T1000 (cell line): ENCODE data around the gene WNT3.

ENCODE experiments used
- DNase-seq: peaks from one replicate; lab custom pipeline; 2025; ENCODE audit warnings: mixed read lengths; lab: John Stamatoyannopoulos, UW

The WNT3 gene

DNA sequence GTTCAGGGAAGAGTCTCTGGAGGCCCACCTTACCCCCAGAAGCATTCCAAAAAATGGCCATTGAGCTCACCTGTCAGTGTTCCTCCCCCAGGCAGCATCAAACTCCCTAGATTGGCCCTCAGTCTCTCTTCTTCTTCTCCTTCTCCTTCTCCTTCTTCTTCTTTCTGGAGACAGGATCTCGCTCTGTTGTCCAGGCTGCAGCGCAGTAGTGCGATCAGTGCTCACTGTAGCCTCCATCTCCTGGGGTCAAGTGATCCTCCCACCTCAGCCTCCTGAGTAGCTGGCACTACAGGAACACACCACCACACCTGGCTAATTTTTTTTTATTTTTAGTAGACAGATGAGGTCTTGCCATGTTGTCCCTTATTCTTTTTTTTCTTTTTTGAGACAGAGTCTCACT is 16.4 kb upstream of the WNT3 start:
- DNase-seq, result no peak

DNA sequence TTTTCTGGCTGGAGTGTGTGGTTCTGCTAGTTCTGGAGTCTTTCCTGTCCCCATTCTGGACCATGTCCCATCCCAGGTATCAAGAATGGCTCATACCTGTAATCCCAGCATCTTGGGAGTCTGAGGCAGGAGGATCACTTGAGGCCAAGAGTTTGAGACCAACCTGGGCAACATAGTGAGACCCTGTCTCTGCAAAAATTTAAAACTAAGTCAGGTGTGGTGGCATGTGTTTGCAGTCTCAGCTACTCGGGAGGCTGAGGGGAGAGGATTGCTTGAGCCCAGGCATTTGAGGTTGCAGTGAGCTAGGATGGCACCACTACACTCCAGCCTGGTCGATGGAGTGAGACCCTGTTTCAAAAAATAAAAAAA is 15.3 kb upstream of the WNT3 start:
- DNase-seq, result no peak

DNA sequence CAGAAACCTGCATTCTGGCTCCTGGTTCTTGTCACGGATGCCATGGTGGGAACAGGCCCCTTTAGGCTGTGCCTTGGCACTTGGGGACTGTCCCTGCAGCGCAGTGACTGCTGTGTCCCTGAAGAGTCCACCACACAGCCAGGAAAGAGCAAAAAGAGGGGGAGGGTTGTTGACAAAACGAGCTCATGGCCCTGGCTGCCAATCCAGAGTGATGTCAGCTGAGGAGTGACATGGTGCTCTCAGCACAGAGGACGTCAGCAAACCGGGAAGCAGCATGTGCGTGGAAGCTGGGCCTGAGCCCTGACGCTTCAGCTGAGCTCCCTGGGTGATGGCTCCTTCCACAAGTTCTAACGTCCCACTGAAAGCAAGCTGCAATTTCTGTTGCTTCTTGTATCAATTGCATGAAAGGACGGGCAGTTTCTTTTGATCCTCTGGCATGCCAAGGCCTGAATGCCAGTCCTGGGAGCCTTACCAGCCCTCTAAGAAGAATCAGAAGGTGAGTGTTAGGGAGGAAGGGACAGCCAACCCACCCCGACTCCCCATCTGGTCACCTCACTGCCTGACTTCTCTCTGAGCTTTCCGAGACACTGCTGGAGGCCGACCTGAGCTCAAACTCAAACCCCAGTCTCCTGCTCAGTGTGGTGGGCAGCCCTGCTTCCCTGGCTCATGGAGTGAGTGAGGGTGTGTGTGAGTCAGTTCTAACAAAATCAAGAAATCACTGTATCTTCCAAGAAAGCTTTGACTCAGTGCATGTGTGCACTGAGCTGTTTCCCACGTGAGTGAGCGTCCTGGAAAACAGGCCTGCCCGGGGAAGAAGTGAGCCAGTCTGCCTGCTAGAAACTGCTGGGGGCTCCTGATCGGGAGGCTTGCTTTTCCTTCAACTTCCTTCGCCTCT is 14.7 kb upstream of the WNT3 start:
- DNase-seq, result no peak

DNA sequence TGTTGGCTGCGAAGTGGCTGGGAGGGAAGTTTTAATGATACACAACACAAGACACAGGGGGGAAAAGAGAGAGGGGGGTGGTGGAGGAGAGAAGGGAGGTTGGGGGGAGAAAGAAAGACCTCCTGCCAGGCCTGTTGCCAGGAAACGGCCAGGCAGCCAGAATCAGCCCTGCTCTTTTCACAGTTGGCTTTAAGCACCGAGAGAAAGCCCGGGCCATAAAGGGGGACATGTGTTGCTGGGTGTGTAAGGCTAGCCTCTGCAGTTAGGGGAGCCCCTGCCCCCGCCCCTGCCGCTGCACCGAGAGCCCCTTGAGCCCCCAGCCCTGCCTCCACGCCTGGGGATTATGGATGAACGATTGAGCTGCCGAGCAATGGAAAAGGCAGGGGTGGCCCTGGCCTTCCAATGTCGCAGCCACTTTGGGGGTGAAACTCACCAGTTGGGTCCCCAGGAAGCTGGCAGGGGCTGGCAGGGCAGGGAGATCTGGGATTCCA is 13.9 kb upstream of the WNT3 start:
- no peak for DNase-seq

DNA sequence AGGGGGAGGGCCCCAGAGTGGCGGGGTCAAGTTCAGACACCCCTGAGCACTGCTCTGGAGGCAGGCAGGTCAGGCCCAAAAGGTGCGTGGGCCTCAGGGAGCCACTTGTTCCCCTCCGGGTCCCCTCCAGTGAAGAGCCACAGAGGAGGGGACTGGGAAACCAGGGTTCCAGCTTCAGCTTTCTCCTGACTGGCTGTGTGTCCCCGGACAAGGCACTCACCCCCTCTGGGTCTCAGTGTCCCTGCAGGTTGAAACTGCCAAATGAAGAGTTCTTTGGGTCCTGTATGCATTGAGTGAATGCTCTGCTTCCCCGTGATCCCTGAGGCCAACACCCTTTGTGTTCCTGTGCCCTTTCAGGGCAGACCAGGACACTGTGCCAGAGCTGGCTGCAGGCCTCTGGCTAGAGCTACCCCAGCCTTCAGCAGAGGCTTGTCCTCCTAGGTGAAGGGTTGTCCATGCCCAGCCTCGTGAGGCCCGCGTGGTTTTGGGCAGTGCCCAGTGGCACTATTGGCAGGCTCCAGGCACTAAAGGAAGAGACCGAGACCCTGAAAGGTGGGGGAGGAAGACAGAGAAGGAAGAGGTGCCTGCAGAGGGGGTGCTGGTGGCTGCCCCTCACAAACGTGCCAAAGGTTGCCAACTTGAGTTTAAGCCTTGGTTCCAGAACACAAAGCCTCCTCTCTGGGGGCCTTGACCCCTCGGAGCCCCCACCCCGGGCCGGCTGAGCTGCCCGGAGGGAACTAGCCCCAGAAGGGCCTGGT is 13.3 kb upstream of the WNT3 start:
- no peak for DNase-seq

DNA sequence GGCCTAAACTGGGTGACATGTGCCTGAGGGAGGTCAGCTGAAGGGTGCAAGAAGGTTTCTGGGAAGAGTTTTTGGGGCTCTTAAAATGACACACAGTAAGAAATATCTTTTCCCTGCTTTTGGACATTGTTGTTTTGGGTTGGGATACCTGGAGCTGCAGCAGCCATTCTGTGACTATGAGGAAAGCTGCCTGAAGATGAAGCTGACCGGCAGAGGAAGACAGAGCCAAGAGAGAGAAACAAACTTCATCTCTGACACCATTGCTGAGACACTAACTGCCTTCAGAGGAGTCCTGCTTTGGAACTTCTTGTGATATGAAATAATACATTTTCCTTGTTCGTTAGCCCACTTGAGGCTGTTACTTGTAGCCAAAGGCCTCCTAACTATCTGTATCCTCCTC is 8.8 kb upstream of the WNT3 start:
- DNase-seq, result no peak

DNA sequence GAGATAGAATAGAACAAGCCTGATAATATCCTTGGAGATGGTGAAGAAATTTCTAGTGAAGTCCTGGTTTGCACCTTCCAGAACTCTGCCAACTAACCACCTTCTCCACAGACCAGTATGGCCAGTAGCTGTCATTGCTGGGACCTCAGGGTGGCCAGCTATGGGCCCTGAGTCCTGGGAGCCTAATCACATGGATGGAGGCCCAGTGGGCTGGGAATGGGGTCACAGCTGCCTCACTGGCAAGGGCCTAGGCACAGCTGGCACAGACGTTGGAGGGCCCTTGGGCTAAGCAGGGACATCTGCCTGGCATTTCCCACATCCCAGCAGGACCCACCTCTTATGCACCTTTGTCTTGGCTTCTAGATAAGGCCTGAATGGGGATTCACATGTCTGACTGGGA is 7.6 kb upstream of the WNT3 start:
- no peak for DNase-seq

DNA sequence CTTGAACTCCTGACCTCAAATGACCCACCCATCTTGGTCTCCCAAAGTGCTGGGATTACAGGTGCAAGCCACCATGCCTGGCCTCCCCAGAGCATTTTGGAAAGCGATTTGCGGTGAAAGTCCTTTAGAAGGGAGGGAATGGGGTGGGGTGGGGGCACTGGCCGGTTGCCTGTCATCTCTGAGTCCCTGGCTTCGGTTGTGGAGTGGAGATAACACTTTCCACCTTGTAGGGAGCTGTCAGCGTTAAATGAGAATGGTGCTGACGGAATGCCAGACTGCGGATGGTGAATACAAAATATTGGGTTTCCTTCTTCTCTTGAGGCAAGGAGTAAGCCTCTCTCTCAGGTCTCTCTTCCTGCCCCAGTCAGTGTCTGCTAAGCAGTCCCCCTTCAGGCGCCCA is 5.2 kb upstream of the WNT3 start:
- DNase-seq, result no peak

DNA sequence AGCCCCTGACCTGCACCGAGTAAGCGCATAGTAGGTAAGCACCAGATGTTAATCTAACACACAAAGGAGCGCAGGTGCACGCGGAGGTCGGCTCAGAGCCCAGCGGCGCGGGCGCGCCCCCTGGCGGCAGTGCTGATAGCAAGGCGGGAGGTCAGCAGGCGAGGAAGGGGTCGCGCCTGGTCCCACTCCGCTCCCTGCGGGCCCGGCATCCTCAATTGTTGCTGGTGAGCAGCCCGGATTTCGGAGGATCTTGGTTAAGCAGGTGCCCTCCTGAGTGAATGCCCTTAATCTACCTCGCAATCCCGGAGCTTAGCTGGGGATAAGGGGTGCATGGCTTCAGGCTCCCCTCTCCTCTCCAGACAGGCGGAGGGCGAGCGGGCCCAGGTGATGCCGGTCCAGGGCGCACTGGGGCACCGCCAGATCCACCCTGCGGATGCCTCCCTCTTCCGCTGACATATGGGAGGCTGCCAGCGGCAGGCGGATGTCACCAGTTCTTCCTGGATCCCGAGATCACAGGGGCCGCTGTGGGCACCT is 4.0 kb upstream of the WNT3 start:
- no peak for DNase-seq

DNA sequence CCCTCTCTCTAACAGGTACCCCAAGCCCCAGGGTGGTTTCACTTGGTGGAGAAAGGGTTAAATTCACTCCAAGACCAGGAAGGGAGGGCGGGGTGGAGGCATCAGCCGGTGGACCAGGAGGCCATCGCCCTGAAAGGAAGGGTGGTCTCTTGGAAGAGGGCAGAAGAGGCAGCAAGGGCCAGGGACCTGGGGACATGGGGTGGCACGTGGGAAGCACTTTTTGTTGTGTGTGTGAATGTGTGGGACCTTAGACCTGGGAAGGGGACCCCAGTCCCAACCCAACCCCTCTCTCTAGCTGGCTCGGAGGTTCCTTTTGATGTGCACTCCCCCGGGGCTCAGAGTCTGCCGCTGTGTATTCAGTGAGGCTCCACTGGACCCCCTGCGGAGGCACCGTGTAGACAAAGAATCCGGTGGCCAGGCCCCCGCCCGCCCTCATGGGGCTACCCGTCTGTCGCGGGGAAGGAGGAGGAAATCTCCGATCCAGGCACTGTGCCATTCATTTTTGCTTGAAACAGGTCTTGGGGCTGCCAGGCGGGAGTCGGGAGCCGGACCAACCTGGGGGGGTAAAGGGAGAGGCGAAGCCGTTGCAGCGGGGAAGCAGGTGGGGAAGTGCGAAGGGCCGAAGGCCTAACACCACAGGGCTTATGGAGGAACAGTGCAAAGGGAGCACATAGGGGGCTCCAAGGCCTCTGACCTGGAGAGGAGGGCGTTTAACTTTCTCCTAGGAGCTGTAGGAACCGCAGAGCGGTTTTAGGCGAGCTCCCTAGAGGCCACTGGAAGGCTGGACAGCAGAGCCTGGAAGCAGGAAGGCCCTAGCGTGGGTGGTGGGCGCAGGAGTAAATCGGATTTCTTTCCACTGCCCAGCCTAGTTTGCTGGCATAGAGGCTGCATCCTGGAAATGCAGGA is 3.2 kb upstream of the WNT3 start:
- no peak for DNase-seq

DNA sequence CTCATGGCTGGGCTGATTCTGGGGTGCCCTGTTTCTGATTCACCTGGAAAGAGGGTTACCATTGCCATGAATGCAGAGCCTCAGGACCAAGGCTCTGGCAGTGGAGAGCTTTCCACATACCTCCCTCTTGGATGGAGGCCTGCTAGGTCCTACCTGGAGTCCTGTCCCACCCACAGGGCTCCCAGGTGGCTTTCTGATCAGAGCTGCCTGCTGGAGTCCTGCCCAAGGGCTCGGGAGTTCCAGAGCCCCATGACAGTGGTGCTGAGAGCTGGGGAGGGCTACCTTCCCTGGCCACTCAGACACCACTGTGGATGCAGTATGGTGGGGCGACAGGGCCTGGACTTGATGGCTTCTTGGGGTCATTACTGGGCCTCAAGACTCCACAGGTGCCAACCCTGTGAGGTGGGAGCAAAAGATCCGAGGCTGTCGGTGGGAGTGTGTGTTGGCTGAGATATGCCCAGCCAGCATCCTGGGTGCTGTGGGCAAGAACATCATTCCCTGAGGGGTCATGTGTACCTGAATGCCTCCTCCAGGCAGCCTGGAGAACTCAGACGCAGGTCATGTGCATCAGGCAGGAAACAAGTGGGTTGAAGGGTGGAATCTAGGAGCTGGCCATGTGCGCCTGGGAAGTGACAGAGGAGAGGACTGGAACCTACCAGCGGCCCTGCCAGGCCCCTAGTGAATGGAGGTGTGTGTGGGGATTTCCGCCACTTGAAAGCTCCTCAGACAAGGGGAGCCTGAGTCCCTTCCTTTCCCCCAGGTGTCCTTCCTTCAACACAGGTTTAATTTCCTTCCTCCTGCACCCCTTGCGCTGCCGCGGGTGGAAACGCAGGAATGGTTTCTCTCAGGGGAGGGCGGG is 2.3 kb upstream of the WNT3 start:
- DNase-seq, result no peak

DNA sequence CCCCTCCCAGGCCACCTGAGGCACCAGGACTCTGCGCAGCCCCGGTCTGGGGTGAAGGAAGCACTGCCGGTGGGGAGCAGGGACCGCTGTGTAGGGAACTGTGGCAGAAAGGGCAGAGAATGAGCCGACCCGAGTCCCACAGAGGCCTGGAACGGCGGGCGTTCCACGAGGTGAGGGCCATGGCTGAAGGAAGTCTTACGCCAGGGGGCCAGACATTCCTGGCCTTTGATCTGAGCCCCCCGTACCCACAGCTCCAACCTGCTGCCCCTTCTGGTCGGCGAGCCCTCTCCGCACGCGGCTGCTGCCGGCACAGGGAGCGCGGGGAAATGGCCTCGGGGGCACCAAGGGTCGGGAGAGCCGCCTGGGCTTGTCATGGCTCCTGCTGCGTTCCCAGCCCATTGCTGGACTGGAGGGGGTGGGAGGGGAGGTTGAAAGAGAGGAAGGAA is 1.4 kb upstream of the WNT3 start:
- no peak for DNase-seq

DNA sequence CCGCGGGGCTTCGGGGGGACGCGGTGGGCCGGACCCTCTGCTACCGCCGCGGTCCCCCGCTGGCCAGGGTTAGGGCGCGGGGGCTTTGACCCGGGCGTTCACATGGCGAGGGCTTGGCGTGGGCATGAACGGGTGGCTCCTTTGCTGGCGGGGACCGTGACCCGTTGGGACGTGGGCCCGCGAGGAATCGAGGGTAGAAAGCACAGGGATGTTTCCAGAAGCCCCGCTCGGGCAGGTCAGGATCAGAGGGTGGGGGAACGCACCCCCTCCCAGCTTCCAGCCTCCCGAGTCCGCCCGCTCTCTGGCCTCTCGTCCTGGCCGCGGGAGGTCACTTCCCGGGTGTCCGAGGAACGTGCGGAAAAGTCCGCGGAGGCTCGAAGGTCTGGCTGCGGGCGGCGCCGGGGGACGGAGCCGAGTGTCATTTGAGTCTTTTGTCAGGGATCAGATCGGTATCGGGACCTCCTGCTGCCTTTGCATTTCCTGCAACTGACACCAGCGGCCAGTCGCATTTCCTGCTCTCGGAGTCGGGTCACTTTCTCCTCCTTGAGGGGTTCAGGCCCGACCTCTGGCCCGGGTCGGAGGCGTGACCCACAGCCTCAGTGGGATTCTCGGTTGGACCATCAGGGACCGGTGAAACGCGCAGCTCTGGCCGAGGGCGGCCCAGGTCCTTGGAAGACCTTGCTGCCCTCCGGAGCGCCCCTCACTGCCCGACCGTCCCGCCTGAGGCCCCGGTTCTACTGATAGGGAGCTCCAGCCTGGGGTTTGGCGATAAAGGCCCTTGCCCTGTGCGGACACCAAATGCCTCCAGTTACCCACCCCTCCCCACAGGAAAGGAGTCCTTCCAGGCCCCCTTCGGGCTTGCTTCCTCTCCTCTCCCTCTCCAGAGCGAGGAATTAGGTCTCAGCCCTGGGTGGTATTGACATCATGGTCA is 702 bp upstream of the WNT3 start:
- no peak for DNase-seq

DNA sequence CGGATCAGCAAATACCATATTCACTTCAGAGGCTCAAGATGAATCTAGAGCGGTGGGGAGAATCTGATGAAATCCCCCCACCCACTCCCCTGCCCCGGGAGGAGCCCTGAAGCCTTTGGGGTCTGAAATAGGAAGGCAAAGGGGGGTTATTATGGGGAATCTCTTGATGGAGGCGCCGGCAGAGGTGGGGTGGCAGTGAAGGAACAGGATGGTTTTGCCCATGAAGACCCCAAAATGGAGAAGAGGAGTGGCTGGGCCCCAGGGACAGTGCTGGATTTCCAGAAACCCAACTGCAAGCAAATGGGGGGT is 637 bp downstream of the WNT3 start:
- no peak for DNase-seq

DNA sequence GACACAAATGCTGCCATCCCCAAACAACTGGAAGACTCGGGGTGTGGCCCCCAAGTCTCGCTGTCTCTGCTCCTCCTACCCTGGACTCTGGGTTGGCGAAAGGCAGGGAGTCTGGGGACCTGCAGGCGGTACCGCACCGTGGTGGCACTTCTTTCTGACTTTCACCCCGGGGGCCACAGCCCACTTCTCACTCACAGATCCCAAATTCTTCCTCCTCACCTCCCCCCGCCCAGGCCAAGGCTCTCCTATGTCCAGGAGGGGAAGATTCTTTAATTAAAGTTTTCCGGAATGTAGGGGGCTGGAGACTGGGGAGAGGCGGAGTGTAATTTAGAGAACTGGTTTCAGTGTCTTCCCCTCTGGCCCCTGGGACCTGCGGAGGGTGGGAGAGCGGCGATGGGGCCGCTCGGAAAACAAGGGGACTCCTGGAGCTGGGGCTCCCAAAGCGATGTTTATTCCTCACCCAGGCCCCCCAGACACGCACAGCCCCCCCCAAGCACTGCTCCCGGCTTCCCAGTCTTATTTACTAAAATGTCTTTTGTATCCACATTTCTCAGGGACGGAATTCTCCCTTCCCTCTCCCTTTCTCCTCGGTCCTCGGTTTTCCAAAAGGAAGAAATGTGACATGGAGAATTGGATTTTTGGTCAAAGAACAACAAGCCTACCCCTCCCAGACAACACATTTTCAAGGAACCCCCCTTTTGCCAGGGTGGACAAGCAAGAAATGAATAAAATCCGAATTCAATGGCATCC is 1.2 kb downstream of the WNT3 start:
- no peak for DNase-seq

DNA sequence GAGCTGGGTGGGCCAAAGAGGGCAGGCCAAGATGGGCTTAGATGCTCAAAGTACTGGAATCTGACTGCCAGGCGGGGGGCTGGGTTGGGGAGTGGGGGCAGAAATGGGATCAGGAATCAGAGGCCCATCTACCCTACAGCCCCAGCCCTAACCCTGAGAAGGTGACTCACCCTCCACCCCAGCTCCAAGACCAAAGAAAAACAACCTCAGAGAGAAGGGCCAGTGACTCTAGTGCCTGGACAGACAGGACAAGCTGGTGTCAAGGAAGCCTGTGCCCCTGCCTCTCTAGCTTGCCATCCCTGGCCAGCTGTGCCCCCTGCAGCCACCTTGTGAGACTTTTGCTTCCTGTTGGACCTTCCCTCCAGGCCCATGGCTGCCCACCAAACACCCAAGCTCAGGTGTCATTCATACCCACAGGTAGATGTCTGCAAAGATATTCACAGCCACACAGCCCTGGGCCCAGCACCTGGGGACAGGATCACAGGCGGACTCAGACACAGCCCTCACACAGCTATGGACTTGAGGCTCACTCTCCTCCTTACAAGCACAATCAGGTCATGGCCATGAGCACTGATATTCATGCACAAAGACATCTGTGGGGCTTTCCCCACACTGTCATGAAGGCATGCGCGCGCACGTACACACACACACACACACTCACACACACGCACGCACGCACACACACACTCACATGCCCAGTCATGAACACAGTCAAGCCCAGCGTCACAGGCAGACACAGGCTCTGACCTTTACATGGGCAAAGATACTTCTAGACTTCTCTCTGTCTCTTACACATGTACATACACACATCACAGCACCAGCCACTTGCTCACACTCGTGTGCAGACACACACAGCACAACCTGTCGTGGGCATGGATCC is 2.8 kb downstream of the WNT3 start:
- no peak for DNase-seq

DNA sequence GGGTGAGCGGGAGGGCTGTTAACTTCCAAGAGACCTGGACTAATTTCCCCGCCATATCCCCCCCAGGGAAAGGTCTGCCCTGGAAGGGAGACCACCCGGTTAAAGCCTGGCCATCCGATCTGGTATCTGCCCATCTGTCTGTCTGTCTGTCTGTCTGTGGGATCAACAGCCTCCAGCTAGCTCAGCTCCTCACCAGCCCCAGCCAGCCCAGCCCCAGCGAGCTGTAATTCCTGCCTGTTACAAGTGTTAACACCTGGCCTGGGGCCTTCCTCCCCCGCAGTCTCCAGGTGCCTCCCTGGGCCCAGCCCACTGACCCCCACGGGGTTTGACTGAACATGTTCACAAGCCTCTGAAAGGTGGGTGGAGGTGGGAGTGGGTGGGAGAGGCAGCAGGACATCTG is 4.0 kb downstream of the WNT3 start:
- DNase-seq, result no peak

DNA sequence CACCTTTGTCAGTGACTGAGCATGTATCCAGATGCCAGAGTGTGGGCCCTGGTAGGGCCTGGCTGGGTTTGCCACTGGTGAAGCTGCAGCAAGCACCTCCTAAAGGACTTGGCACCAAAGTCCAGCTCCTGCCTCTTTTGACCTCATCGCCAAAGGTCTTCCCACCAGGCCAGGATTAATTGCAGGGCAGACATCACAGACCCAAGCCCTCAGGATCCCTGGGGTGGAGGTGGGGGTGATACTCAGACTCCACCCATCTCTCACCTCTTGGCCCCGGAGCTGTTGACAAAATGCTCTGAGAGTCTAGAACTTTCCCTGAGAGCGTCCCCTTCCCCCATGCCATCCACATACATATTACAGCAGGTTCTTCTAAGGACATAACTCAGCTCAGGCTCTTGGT is 4.6 kb downstream of the WNT3 start:
- no peak for DNase-seq
